ENCODE results near the gene AGMO.
"Not testable (repeated sequence)": the region's sequence is repeated elsewhere in the genome, so short reads cannot be mapped to it uniquely, and the experiment has no call there.

The AGMO gene

DNA sequence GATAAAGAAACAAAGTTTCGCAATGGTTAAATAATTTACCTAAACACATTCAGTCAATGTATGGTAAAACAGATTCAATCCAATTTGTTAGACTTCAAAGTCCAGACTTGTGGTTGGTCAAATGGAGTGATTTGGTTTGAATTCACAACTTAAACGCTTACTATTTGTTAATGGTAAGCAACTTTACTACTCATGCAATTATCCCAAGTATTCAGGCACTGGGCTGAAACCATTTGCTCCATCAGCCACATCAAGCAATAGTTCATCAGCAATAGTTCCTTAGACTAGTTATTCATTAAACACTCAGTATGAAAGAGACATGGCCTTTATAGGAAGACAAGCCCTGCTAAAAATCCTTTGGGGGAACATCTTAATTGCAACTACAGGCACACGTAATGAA lies 253.0 kb downstream of the AGMO start:
- no peak for DNase-seq (ENCODE audit: low read depth)
- TF ChIP-seq CTCF (IDR thresholded peaks at IDR 0.05; ENCODE audit: low read depth, low read length, missing control alignments), result no peak
- H3K4me3 ChIP-seq (ENCODE audit: low read depth, low read length), result no peak overlapping the region

DNA sequence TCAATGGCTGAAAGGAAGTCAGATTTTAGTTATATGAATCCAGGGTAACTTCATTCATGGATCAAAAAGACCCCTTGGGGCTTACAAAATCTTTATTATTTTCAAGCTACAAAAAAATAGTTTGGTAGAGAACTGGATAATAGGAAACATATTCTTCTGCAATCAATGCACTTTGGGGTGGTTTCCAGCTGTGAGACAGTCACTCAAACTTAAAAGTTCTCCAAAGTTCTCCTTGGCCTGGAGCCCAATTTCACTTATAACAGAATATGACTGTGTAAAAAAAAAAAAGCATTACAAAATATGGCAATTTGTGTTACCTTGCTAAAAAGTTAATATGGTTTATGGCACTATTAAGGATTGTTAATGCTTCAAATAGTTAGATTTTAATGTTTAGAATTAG lies 255.5 kb downstream of the AGMO start:
- H3K4me3 ChIP-seq (ENCODE audit: low read depth, low read length), result no peak overlapping the region
- TF ChIP-seq CTCF (IDR thresholded peaks at IDR 0.05; ENCODE audit: low read depth, low read length, missing control alignments), result no peak
- DNase-seq (ENCODE audit: low read depth), result no peak

DNA sequence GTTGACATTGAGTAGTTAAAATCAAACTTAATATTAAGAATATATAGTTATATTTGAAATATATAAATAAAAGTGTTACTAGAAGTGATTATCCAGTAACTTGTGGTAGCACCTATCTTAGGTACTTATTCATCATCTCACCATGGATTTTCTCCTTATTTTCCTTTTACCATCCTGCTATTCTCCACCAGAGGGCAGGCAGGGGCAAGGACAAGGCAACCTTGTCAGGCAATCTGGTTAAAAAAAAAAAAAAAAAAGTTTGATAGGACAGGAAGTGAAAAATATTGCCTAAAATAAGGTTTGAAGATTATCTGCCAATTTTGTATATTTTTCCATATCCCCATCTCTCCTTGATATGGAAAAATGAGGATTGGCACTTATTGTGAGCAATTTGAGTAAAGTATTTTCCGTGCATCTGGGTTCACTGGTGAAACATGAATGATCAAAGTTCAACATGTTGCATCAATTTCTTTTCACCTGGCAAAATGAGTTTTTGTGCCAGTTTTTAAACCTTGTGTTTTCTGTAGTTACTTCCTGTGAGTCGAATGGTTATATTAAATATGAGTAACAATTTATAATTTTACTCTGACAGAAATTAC lies 256.7 kb downstream of the AGMO start:
- TF ChIP-seq CTCF (IDR thresholded peaks at IDR 0.05; ENCODE audit: low read depth, low read length, missing control alignments), result peak; percentile 34
- DNase-seq (ENCODE audit: low read depth), result no peak
- H3K4me3 ChIP-seq (ENCODE audit: low read depth, low read length), result no peak overlapping the region

DNA sequence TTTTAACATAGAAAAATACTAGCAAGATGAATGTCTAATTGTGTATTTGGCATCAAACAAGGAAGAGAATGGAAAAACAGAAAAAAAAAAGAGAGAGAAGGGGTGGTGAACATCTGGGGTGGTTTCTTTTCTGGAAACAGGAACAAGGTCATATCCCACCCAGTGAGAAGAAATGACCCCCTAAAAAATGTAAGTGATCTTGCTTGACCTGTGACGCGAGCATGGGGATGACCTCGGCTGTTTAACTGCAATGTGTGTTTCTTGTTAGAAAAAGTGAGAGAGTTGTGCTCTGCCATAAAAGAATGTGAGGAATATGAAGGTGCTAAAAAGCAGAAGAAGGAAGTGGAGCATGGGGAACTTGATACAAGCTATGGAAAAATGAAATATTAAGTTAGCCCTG lies 258.5 kb downstream of the AGMO start:
- TF ChIP-seq CTCF (IDR thresholded peaks at IDR 0.05; ENCODE audit: low read depth, low read length, missing control alignments), result no peak
- no peak overlapping the region for H3K4me3 ChIP-seq (ENCODE audit: low read depth, low read length)
- no peak for DNase-seq (ENCODE audit: low read depth)

DNA sequence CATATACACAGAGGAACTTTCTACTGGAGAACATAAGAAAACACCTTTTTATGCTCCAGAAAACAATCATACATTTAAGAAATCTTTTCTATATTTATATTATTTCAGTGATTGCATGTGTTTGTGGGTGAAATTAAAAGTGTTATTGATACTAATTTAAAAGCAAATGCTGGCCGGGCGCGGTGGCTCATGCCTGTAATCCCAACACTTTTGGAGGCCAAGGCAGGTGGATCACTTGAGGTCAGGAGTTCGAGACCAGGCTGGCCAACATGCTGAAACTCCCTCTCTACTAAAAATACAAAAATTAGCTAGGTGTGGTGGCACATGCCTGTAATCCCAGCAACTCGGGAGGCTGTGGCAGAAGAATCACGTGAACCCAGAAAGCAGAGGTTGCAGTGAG lies 260.8 kb downstream of the AGMO start:
- not testable (repeated sequence) for DNase-seq (ENCODE audit: low read depth); H3K4me3 ChIP-seq (ENCODE audit: low read depth, low read length)

DNA sequence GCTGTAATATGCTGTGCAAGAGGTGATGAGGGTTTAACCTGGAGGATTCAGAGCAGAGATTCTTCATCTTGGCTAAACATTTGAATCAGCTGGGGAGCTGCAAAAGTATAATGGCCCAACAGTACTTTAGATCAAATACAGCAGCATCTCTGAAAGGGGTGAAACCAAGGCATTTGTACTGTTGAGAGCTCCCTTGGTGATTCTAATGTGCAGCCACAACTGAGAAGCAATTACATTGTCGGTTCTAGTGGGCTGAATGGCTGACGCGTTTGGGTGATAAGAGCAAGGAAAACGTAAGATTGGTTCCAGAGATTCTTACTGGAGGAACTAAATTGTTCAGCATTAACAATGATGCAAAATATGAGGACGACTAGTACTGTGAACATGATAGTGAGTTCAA lies 269.7 kb downstream of the AGMO start:
- TF ChIP-seq CTCF (IDR thresholded peaks at IDR 0.05; ENCODE audit: low read depth, low read length, missing control alignments), result no peak
- DNase-seq (ENCODE audit: low read depth), result no peak
- no peak overlapping the region for H3K4me3 ChIP-seq (ENCODE audit: low read depth, low read length)

DNA sequence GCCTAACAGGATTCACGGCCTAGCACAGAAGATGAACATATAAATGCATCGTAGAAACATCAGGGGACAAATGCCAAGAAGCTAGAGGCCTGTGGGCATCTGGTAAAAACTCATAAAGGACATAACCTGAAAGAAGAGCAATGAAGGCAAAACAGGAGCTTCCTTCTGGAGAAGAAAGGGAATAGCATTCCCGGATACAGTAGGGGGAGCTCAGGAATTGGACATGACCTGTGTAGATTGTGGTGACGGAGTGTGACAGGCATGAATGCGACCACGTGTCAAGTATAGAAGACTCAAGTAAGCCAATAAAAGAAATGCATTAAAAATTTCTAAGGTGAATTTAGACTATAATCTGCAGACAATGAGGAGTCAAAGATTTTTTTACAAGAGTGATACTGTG lies 270.1 kb downstream of the AGMO start:
- no peak for DNase-seq (ENCODE audit: low read depth)
- H3K4me3 ChIP-seq (ENCODE audit: low read depth, low read length), result no peak overlapping the region
- TF ChIP-seq CTCF (IDR thresholded peaks at IDR 0.05; ENCODE audit: low read depth, low read length, missing control alignments), result no peak

Data from GM12864 (cell line).